Pons (tissue), 1 donor: ENCODE data around the gene PPP4R4.

Experiments used
- DNase-seq: peaks from one replicate; pipeline ENCODE4 v3.0.0-alpha.2; 2016; ENCODE audit warnings: low spot score

PPP4R4 gene

DNA sequence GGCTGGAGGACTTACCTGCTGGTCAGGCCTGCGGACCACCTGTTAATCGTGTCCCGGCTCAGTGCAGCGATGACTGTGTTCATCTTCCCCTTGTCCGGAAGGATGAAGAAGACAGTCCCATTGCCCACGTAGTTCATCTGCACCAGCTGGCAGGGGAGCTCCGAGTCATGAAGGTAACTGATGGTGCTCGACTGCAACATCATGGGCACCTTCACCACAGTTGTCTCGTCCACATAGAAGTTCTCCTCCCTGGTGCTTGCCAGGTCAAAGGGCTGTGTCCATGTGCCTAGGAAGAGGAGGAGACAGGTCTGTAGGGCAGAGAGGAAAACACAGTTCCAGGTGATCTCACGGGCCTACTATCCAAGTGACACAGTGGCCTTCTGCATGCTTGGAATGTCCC lies 135.6 kb downstream of the PPP4R4 start:
- DNase-seq = no peak

GRCh38 chr14:94310248-94310647 lies 136.1 kb downstream of the PPP4R4 start:
- DNase-seq = no peak

GRCh38 chr14:94312481-94313246 lies 138.5 kb downstream of the PPP4R4 start:
- DNase-seq = no peak

GRCh38 chr14:94313991-94314655 lies 140.0 kb downstream of the PPP4R4 start:
- no peak for DNase-seq

DNA sequence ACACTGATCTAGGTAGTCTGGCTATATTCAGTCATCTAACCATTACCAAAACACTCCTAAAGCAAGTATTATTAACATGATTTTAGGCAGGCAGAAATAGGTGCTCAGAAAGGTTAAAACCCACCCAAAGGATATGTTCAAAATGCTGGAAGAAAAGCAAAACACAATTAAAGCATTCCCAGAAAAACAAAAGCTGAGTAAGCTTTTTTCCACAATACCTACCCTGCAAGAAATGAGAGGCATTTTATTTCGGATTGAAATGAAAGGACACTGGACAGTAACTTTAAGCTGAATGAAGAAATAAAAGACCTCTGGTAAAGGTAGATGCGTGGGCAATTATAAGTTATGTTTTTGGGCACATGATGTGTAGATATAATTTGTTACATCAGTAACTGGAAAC lies 140.8 kb downstream of the PPP4R4 start:
- DNase-seq = no peak

GRCh38 chr14:94316692-94317091 lies 142.6 kb downstream of the PPP4R4 start:
- DNase-seq = no peak

- DNase-seq = no peak
Observed at GRCh38 chr14:94317259-94317658, 143.1 kb downstream of the PPP4R4 start.

DNA sequence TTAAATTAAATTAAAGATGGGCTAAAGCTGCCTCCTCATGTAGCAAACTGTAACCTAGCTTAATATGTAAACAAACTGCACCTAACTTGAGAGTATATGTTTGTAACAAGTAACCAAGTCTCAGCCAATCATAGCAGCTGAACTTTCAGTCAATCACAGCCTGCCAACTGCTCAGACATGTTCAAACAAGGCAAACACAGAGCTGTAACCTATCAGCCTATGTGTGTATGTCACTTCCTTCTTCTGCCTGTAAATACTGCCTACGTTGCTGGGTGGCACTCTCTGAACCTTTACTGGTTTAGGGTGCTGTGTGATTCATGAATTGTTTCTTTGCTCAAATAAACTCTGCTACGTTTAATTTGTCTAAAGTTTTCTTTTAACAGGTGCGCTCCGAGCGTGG lies 146.1 kb downstream of the PPP4R4 start:
- no peak for DNase-seq

DNA sequence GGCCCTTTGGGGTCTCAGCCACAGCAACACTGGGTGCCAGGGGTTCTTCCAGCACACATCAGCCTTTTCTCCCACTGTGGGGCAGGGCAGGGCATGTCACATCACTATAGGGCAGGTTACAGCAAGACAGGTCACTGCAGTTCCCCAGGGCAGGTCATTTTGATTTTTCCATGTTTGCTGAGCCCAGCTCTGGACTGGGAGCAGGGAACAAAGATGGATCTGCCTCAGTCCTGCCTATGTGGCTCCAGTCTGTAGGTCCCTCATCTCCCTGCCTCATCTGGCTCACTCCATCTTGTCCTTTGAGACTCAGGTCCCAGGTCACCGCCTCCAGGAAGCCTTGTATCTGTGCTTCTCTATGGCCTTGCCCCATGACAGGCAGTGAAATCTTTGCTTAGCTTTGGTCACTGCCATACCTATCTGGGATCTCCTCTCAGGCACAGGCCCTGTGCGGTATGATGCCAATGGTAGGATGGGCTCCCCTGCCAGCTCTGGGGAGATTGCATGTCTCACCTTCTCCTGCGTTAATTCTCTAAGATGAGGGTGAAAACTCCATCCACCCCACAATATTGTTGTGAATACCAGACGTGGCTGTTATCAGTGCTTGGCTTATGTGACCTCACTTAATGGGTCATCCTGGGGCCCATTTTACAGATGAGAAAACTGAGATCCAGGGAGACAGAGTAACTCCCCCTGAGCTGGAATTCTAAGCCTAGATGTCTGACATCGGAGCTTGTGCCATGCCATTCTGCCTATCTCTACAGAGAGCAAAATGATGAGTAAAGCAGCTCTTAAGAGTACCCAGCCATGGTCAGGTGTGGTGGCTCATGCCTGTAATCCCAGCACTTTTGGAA lies 147.5 kb downstream of the PPP4R4 start:
- DNase-seq = no peak

- no peak for DNase-seq
Observed at GRCh38 chr14:94322648-94323570, 148.8 kb downstream of the PPP4R4 start, which contains the start of gene SERPINA6. Gene SERPINA6, minus strand, starts transcription at chr14:94323336. Its CDS starts 8,688 bp downstream, at chr14:94314648.

DNA sequence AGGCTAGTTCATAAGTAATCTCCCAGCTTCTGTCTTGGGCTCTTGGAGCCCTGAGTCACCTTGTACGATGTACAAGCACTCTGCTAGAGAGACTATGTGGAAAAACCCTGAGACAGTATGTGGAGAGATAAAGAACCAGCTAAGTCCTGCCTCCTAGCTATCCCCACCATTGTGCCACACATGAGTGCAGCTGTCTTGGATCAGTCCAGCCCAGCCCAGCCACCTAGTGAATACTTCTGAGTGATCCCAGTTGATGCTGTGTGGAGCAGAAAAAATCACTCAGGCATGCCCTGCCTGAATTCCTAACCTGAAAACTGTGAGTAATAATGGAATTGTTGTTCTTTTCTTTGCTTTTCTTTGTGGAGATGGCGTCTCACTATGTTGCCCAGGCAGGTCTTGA lies 154.1 kb downstream of the PPP4R4 start:
- DNase-seq = no peak
